GM18861 (cell line): ENCODE measurements around the gene EHF.
"Not testable (repeated sequence)": the region's sequence is repeated elsewhere in the genome, so short reads cannot be mapped to it uniquely, and the experiment has no call there.

Experiments used
- ATAC-seq: cut with Tn5 transposase; IDR thresholded peaks from one replicate; pipeline ENCODE4 v1.9.1; 2021; ENCODE audit not compliant: unreplicated experiment

The EHF gene

DNA sequence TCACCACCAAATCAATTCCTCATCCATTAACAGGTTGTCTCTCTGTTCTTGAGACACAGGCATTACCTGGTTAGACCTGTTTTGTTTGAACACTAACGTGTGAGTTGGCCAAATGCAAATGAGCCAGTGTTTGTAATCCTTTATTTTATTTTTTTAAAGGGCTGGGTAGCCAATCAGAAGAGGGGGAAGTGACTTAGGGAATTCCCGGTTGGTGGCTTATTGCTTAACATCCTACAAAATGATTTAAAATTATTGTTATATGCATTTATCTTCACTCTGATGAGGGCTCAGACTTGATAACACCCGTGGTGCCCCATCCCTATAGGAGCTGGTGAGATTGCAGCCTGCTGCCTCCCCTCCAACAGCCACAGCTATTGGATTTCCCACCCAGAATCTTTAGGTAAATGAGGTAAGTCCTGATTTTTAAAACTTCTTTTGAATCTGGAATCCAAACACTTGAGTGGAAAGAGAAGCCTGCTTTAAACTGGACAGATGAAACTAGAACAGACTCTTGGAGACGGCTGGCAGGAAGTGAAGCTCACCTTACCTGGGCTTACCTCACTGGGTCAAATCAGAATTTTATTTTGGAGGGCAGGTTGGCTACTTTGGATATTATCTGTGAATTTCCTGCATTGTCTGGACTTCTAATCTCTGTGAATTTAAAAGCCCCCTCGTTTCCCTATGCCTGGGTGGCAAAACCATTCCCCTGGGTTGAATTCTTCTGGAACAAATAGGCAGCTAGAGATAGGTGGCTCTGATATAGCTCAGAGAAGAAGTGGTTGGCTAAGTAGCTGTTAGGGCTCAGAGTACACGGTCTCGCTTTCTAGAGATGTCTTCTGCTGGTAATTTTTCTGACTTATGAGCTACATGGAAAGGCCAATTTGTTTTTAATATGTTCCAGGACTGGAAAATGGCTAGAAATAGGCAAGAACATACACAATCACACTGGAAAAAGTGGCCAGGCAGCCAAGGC lies at the start of gene EHF:
TSS of gene EHF (plus strand) at position 274 of the 973 bp plus-strand sequence. CDS start 21,538 bp downstream, outside the sequence.
- no peak for ATAC-seq

DNA sequence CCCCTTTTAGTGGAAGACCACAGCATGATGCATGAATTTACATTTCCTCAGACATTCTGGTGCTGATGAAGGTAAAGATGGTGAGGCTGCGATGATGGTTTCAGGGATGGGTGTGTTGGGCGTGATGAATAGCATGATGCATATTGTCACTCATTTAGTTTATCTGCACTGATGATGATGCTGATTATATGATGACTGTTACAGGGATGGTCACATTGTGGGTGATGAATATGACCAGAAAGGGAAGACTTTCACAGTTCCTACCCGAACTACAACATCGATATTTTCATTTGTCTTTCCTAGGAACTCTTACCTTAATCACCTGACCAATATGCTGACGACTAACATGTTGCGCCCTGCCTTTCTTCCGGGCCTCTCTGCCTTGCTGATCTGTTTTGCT lies 47.4 kb upstream of the EHF start:
- no peak for ATAC-seq

DNA sequence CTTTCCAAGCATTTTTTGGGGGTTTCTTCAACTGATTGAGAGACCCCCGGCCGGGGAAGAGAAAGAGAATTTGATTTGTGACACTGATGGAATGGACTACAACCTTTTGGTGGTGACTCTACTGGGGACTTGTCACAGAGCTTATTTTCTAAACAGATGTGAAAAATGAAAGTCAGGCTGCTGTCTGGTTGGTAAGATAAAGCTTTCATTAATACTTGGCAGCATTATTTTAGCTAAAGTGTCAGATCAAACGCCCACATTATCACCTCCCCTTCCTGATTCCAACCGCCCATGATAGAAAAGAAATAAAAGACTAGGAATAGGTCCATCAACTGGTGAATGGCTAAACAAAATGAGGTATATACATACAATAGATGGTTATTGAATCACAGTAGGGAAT lies 45.6 kb upstream of the EHF start:
- no peak for ATAC-seq

DNA sequence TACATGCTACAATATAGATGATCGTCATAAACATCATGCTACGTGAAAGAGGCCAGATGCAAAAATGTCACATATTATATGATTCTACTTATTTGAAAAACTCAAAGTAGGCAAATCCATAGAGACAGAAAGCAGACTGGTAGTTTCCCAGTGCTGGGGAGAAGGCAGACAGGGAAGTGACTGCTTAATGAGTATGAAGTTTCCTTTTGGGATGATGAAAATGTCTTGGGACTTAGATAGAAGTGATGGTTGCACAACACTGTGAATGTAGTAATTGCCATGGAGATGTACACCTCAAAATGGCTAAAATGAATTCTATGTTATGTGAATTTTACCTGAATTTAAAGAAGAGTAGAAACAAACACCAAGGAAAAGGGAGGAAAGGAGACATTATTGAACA lies 45.2 kb upstream of the EHF start:
- ATAC-seq, result no peak

DNA sequence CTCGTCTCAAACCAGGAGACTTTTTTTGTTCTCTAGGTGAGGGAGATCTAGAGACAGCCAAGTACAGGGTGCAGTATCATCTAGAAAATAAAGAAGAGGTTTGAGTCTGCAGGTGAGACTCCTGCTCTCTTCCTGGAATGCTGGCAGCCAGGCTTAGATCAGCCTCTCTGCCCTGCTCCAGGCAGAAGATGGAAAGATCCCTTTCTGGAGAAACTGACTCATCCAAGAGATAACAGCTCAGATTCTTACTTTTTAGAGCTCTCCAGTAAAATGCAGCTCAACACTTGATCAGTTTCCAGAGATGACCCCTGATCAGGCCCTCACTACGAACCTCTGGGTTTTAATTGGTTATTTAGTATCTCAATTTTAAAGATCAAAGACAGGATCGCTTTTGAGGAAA lies 44.6 kb upstream of the EHF start:
- no peak for ATAC-seq

DNA sequence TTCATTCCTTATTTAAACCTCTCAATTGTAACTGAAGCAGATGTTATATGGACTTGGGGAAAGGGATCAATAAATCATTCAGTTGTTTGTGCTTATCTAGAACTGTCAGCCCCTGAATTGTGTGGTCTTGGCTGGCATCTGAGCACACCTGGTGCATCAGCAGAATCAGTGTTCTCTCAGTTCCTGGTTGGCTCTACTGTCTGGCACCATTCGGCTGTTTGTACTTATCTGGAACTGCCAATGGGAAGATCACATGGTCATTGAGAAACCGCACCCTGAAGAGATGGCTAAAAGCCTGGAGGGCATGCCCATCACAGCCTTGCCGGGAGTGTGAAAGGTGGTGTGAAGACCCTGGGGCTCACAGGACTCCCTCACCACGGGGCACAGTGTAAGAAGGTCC lies 37.1 kb upstream of the EHF start:
- no peak for ATAC-seq

DNA sequence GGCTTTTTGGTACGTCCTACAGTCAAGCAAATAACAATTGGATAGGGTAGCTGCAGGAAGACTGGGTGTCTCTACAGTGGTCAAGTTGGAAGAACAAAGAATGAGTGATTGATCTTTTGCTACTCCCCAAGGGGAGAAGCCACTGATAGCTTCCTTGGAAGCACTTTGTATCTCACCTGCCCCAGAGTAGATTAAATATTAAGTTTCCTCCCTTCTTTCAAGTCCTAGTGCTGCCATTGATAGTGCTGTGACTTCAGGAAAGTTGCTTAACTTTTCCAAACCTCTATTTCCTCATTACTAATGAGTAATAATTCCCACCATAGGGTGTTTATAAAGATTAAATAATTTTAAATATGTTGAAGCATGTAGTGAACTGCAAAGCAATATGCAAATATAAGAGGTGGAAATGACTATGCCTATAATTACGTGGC lies 35.6 kb upstream of the EHF start:
- ATAC-seq, result peak; percentile 36

DNA sequence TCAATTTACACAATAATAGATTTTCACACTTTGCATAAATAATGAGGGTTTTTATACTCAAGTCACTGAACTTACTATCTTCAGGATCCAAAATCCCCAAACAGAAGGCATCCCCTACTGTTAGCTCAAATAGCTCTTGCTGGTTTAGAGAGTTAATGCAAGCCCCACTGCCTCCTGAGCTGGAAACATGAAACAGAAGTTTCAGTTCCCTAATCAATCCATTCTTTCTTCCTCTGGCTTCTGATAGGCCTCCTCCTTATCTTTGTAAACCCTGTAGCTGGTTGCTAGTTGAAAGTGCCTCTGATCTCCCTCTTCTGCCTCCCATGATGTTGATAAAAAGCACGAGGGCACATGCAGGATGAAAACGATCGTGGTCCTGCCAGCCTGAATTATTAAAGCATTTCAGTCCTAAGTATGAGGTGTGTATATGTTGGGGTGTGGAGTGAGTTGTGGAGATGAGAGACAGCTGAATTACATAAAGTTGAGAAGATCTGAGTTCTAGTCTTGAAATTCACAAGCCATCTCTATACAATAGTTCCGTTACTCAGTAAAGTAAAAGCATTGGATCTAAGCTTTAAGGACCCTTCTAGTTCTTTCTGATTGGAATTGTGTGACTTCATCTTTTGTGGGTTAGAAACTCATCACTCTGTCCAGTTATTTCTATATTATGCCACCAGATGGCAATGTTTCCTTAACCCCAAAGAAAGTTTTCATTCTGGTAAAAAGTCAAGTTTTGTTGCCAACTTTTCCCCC lies 35.0 kb upstream of the EHF start:
- peak; percentile 71 for ATAC-seq

DNA sequence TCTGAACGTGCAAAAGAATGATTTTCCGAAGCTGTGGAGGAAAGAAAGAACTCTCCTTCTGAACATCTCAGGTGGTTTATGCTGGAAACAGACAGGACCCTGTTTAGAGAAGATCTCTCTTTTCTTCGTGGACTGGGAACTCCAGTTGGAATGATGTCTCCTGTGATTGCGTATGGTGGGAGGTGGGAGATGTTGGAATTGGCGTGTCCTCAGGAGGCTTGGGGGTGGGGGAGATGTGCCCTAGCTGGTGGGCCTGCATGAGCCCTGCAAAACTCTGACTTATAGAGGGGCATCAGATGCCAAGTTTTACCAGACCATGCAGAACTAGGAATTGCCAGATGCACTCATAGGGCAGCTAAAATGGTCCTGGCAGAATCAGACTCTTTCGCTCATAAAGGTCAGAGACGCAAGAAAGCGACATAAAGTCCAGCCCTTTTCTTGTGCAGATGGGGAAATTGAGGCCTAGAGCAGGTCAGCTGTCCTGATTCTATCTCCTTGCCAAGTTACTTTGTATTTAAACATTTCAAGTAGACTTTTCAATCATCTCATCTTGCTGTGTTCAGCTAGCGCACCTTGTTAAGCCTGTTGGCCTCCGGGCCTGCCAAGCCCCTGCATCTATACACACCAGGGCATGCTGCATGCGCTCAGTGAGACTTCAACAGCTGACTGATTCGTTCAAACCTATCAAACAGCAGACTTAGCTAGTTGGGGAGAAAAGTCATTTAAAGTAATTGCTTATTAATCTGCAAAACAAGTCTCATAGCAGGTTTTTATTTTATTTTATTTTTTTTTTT lies 34.2 kb upstream of the EHF start:
- ATAC-seq, result no peak

DNA sequence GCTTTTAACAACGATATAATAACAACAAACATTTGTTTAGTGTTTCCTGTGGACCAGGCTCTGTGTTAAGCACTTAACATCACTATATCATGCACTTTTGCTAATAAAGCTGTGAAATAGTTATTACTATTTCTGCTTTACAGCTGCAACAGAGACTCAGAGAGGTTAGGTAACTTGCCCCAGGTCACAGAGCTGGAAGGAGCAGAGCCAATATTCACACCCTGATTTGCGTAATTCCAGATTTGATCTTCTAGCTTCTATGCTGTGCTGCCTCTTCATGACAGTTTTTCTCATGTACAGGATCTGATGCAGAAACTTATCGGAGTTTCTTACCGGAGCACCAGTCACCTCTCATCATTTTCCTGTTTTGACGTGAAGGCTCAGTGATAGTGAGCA lies 33.6 kb upstream of the EHF start:
- ATAC-seq, result no peak

DNA sequence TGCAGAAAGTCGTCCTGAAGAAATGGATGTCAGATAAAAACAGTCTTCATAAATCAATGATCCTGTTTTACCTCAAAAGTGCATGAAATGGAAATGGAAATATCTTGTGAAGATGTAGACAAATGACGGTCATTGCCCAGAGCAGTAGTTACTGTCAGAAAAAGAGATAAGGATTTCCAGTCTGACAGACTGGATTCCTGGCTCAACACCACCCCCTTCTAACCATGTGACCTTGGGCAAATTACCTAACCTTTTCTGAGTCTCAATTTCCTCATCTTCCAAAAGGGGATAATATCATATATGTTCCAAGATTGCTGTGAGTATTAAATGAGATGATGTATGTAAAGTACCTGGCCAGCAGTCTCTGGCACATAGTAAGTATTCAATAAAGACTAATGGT lies 32.9 kb upstream of the EHF start:
- ATAC-seq, result no peak

DNA sequence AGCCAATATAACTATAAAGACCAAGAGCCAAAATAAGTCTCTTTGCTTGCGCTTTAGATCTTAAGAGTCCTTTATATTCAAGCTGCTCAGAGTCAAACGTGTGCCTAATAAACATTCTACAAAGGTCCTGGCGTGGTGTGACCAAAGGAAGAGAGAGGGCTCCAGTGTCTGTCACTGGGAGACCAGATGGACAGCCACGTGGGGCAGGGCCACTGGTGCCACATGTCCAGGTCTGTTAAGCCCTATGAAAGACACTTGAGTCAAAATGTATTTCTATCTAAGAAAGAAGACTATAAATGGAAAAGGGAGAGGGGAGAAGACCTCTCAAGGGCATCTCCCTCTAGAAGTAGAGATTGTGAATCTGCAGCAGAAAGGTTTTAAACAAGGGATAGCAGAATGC lies 32.2 kb upstream of the EHF start:
- ATAC-seq, result no peak

DNA sequence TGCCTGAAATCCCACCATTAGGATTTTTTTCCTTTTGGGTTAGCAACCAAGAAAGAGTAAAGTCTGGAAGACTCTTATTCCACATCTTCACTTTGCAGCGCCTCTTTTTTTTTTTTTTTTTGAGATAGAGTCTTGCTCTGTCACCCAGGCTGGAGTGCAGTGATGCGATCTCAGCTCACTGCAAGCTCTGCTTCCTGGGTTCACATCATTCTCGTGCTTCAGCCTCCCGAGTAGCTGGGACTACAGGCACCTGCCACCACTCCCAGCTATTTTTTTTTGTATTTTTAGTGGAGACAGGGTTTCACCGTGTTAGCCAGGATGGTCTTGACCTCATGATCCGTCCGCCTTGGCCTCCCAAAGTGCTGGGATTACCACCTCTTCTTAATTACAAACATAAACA lies 31.7 kb upstream of the EHF start:
- not testable (repeated sequence) for ATAC-seq

DNA sequence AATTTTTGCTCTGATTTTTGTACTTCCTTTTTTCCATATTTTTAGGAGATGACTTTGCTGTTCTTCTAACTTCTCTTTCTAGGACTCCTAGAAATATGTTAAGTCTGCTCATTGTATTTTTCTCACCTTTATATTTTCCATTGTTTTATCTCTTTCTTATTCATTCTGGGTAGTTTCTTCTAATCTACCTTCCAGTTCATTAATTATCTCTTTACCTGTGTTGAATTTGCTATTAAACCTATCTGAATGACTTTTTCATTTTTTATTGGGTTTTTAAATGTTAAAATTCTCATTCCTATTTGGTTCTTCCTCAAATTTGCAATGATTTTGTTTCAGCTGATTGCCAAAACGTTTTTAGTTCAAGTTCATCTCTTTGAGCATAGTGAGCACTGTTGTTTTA lies 27.8 kb upstream of the EHF start:
- no peak for ATAC-seq

DNA sequence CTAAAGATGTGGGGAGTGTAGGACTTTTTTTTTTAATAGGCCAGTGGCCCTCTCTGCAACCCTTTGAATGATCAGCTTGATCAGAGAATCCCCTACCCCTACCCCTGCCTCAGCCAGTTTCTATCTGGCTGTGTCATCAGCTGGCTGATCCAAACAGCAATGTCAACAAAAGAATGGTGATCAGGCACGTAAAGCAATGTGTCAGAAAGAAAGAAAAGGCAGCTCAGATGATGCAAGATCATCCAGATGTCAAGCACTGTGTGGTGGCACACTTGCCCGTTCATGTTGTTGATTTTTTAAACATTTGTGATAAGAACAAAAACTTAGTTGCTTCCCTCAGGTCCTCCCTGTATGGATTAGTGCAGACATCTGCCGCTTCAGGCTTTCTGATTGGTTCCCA lies 26.3 kb upstream of the EHF start:
- ATAC-seq, result no peak

DNA sequence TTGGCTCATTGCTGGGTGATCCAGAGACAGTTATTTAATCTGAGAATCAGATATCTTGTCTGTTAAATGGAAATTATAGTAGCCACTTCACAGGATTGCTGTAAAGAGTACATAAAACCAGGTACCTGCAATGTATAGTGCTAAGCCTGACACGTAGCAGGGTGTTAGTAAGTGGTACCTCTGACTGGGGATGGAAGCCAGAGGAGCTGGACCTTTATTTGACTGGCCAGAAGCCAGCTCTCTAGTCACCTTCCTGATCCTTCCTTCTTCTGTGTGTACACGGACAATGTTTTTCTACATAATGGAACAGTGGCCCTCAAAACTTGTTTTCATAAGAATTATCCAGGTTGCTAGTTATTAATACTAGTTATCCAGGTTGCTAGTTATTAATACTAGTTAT lies 25.5 kb upstream of the EHF start:
- ATAC-seq, result no peak

DNA sequence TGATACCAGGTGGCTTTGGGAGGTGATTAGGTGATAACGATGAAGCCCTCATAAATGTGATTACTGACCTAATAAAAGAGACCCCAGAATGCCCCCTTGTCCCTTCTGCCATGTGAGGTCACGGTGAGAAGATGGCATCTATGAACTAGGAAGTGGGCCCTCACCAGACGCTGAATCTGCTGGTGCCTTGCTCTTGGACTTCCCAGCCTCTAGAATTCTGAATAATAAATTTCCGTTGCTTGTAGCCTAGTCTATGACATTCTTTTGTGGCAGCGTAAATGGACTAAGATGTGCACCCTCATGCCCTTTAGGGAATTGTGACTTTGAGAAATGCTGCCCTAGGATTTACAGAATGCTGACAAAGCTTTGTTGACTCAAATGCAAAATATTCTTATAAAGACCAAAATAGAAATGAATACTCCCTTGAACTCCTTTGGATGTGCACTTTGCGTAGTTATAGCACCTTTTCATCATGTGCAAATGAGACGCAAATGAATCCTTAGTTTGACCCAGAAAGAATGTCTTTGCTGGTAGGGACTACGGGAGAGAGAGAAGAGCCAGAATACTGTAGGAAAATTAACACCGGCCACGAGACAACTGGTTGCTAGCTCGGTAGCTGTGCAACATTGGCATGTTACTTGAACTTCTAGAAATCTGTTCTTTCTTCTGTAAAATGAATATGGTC lies 24.8 kb upstream of the EHF start:
- no peak for ATAC-seq

DNA sequence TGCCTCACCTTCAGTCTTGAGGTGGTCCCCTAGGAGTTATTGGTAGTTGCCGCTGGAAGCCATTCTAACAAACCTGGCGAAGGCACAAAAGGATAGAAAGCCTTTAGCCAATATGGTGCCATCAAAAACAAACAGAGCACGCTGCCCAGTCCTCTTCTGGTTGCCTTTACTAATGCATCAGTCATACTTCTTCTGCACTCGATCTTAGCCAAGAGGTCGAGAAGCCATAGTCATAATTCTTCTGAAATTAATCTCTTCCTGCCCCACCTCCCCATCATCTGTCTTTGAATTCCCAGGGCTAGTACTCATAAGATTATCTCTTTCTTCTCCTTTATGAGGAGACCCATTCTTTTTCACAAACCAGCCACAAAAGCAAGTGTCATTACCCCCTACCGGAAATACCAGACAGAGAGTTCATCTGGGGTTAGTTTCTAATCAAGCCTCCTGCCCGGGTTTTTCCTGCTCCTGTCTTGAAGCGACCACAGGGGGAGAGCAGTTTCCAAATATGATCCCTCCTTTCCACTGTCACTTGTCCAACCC lies 21.4 kb upstream of the EHF start:
- ATAC-seq, result no peak

DNA sequence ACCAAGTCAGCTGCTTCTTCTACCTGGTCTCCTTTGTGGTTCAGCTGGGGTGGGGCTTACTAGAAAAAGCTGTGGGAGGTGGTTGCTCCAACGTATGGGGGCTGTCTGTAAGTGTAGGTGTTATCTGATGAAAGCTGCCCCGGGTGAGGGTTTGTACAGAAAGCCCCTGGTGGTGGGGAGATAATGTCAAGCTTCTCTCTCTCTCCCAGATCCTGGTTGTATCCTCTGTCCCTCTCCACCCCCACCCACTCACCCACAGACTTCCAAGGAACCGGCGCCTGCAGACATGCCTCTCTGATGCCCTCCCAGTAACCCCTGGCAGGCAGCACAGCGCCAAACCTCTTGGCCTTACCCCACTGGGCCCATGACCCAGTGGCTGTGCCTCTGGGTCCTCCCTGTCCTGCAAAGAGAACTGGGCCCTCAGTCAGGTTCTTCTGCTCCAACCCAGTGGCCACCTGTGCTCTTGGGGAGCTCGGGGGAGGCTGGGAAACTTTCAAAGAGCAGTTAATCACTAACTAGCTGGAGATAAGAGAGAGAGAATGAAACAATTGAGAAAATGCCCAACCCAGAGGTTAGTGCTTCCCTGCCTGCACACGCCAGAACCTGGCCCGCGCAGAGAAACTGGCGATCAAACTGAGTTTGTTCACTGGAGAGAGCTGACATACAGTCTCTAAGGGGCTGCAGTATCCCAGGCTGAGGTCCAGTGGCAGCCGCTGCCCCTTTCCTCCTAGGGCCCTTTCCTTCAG lies 20.4 kb upstream of the EHF start:
- peak; percentile 42 for ATAC-seq

DNA sequence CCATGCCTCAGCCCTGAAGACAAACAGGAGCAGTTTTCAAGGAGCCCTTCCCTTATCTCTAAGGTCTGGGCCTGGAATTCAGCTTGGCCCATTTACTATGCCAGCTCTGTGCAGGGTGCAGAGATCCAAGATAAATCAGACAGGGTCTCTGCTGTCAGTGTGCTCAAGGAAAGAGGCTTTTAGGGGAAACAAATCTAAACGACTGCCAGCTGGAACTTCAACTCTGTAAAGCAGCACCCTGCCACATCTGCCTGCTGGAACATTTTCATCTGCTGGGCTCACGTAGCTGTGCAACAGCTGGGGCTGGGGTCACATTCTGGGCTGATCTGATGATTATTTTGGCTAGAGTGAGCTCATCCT lies 19.8 kb upstream of the EHF start:
- ATAC-seq, result no peak
